Adrenal gland (tissue), 12 donors: Measurements from ENCODE around the gene KRTAP20-4. TPM values are rescaled to one million over a fixed set of nuclear protein-coding genes. Genes with fewer than 3 reads are reported as not detected.

Source experiments
- DNase-seq, 7 donors: peaks; one replicate each; pipeline ENCODE4 v3.0.0-alpha.2; 2019 to 2020
- H3K27ac ChIP-seq, 5 donors: fragments of 200-600 bp; sonication (generic) in 4 of 5; 1 replicate in 3 of 5; 2 replicates in 2 of 5; pipeline versions ENCODE4 v1.5.1 to v1.8.0; 2016 to 2020; ENCODE audit warnings: mild to moderate bottlenecking in 1 of 5
- H3K27me3 ChIP-seq: fragments of 200-600 bp; 2 replicates; pipeline ENCODE4 v1.8.0; 2021
- H3K36me3 ChIP-seq, 2 donors: fragments of 200-600 bp; replicated peaks in 1 of 2; 1 replicate in 1 of 2; 2 replicates in 1 of 2; pipeline versions ENCODE4 v1.5.1 to v1.8.0; 2018 to 2022
- H3K4me1 ChIP-seq, 2 donors: fragments of 200-600 bp; replicated peaks in 1 of 2; 1 replicate in 1 of 2; 2 replicates in 1 of 2; pipeline versions ENCODE4 v1.5.1 to v1.8.0; 2018 to 2021
- H3K4me3 ChIP-seq, 4 donors: fragments of 200-600 bp; sonication (generic) in 3 of 4; one replicate each; pipeline ENCODE4 v1.5.1; 2016 to 2018
- H3K9me3 ChIP-seq, 3 donors: fragments of 200-600 bp; sonication (generic) in 1 of 3; replicated peaks in 1 of 3; 1 replicate in 2 of 3; 2 replicates in 1 of 3; pipeline versions ENCODE4 v1.5.1 to v1.8.0; 2016 to 2021
- POLR2A ChIP-seq, 2 donors: fragments of 450-650 bp; IDR thresholded peaks; one replicate each; pipeline ENCODE4 v1.6.1; 2017; ENCODE audit warnings: antibody characterized with exemption in 2 of 2, mild to moderate bottlenecking in 2 of 2, moderate library complexity in 1 of 2
- WGBS, 4 donors: extraction: QIAGEN DNeasy Blood & Tissue Kit in 2 of 4; methylation state at CpG; one replicate each; pipeline versions ENCODE4 v1.1.5 to v1.1.7; 2013 to 2017; 5-methylcytosine and 5-hydroxymethylcytosine counted together
- intact Hi-C, 2 donors: fragments of 100-400 bp; cut with DNase I; formaldehyde crosslinking; loops; one replicate each; pipeline versions ENCODE4 v1.14.1 to v1.15.0; 2022 to 2023
- polyA plus RNA-seq, 3 donors: library from polyadenylated mRNA; stranded (reverse); fragments of 200-250 nt in 2 of 3; fragments of 350-450 nt in 1 of 3; fragmentation: Illumina TruSeq in 1 of 3; extraction: RNeasy Lipid Tissue Mini Kit (QIAGEN cat#74804) in 1 of 3; gene quantifications; one replicate each; pipeline ENCODE4 v1.2.3, GENCODE V29; 2013 to 2014
- total RNA-seq, 9 donors: library from RNA; depleted of rRNA in 4 of 9; stranded (reverse); fragments of >200 nt in 4 of 9; fragments of 120-200 nt in 1 of 9; fragmentation: NEBNext Ultra II Directional in 1 of 9; extraction: Animal tissue kit (Norgen Biotek cat#: 25700) in 1 of 9; gene quantifications; one replicate each; pipeline versions ENCODE4 v1.1.0 to v1.2.4, GENCODE V29; 2013 to 2023
- TF ChIP-seq, protein P1 (sequence below), 6 experiments: fragments of 450-650 bp in 4 of 6; fragments of 200-600 bp in 2 of 6; sonication (generic) in 1 of 6; IDR thresholded peaks; 1 replicate in 5 of 6; 2 replicates in 1 of 6; pipeline versions ENCODE4 v1.5.1 to v1.8.0; 2016 to 2021; ENCODE audit warnings: antibody characterized with exemption in 6 of 6, mild to moderate bottlenecking in 2 of 6, moderate library complexity in 1 of 6
- donor health status: healthy with polysubstance abuse.
- donor health status: Bipolar disorder and iron deficiency.
- donor health status: DM: yes; HTN: yes; CAD: no.
- donor health status: DM: no; HTN: no; CAD: no.
- donor health status: DM: no; HTN: no; CAD: no.
- donor health status: DM: yes; HTN: yes; CAD: no.

The KRTAP20-4 gene
- total and polyA plus RNA-seq, 12 donors, result not detected

DNA sequence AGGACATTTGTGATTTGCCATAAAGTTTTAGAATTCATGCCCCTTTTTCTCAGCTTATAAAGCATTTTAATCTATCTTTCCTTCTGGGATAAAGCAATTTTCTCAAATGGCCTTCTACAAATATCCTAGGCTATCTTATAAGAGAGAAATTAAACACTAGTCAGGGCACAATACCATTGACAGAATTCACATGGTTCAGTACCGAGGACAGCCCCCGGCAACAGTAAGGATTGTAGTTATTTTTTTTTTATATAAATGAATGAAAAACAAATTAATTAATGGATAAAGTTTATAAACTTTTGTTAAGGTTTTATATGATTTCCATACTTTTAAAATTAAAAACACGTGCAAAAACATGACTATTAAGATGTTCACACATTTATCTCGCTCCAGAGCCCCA lies 7.7 kb downstream of the KRTAP20-4 start:
- TF ChIP-seq POLR2A (IDR thresholded peaks at IDR 0.05), result no peak
- TF ChIP-seq, protein P1, sequence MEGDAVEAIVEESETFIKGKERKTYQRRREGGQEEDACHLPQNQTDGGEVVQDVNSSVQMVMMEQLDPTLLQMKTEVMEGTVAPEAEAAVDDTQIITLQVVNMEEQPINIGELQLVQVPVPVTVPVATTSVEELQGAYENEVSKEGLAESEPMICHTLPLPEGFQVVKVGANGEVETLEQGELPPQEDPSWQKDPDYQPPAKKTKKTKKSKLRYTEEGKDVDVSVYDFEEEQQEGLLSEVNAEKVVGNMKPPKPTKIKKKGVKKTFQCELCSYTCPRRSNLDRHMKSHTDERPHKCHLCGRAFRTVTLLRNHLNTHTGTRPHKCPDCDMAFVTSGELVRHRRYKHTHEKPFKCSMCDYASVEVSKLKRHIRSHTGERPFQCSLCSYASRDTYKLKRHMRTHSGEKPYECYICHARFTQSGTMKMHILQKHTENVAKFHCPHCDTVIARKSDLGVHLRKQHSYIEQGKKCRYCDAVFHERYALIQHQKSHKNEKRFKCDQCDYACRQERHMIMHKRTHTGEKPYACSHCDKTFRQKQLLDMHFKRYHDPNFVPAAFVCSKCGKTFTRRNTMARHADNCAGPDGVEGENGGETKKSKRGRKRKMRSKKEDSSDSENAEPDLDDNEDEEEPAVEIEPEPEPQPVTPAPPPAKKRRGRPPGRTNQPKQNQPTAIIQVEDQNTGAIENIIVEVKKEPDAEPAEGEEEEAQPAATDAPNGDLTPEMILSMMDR (IDR thresholded peaks at IDR 0.05), result no peak
- WGBS, 4 donors, result 68 to 85% (median 75%) methylated on average over 4 of the region's 4 CpGs
- H3K27ac ChIP-seq, result no peak overlapping the region
- H3K27me3 ChIP-seq, result no peaks in the 10 kb centered on the region
- H3K4me1 ChIP-seq, result no peaks in the 10 kb centered on the region
- intact Hi-C loops, result no loop called here
- H3K9me3 ChIP-seq, result no peaks in the 10 kb centered on the region
- no peak for DNase-seq
- no peaks in the 10 kb centered on the region for H3K36me3 ChIP-seq
- H3K4me3 ChIP-seq, result no peak overlapping the region

DNA sequence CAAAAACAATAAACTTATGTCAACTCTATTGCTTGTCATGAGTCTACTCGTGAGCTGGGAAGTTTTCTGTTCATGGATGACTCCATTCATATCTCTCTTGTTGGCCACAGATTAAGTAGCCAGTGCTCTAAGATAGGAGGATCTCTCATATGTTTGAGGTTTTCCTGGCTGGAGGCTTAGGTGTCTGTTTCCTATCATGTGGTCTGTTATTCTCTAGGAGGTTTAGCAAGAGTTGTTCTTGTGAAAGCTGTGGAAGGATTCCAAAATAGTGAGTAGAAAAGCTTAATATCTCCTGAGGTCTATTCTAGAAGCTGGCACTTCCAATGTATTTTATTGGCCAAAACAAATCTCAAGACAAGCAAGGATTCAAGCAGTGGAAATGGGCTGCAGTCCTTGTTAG lies 8.8 kb downstream of the KRTAP20-4 start:
- DNase-seq, result no peak
- no peaks in the 10 kb centered on the region for H3K36me3 ChIP-seq
- TF ChIP-seq POLR2A (IDR thresholded peaks at IDR 0.05), result no peak
- TF ChIP-seq, protein P1 (IDR thresholded peaks at IDR 0.05), result no peak
- 30 to 55% (median 48%) methylated on average over 1 of the region's 1 CpG for WGBS, 4 donors
- intact Hi-C loops, result no loop called here
- no peaks in the 10 kb centered on the region for H3K27me3 ChIP-seq
- no peak overlapping the region for H3K27ac ChIP-seq
- H3K4me3 ChIP-seq, result no peak overlapping the region
- H3K9me3 ChIP-seq, result no peaks in the 10 kb centered on the region
- no peaks in the 10 kb centered on the region for H3K4me1 ChIP-seq

DNA sequence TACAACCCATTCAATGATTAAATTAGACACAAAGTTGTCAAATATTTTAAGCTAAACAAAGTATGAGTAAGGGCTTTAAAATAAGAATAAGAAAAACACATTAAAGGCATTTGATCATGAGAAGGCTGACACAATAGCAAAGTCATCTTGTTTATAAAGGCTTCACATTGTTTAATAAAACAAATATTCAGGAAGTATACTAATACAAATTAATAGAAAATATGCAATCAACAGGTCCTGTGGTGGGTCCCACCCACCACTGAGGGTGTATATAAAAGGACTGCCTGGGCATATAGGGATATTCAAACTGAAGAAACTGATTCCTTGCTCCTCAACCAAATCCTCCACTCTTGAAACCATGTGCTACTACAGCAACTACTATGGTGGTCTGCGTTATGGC lies 14.5 kb downstream of the KRTAP20-4 start, which contains the start of gene KRTAP20-2:
Gene KRTAP20-2 (plus strand): TSS at position 301 of the 400 bp plus-strand sequence. CDS start 58 bp downstream, at position 359.
- TF ChIP-seq POLR2A (IDR thresholded peaks at IDR 0.05), result no peak
- TF ChIP-seq, protein P1 (IDR thresholded peaks at IDR 0.05), result no peak
- no peak for DNase-seq
- no peaks in the 10 kb centered on the region for H3K27me3 ChIP-seq
- H3K4me3 ChIP-seq, result no peak within 1 kb of the TSS
- 75 to 88% (median 83%) methylated on average over 1 of the region's 1 CpG for WGBS, 4 donors
- H3K36me3 ChIP-seq, result no peaks in the 10 kb centered on the region
- no peaks in the 10 kb centered on the region for H3K4me1 ChIP-seq
- intact Hi-C loops, result no loop called here
- no peaks in the 10 kb centered on the region for H3K9me3 ChIP-seq
- no peak within 1 kb of the TSS for H3K27ac ChIP-seq

DNA sequence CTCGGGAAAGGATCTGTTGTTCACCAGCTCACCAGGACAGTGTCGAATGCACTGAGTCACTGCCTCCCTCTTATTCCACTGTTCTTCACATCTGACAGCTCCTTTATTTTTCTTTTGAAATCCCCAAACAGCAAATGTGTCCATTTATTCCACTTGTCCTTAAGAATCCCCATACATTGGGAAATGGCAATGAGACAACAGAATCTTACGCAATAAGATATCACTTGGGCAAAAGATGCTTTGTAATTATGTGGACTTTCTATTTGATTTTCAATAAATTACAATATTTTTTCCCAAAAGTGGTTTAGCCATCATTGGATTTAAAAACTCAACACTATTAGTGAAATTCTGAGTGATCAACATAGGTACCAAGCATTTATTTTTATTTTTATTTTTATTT lies 18.3 kb downstream of the KRTAP20-4 start:
- no peak for DNase-seq
- H3K36me3 ChIP-seq, result no peaks in the 10 kb centered on the region
- no peak overlapping the region for H3K4me3 ChIP-seq
- intact Hi-C loops, result no loop called here
- 70 to 81% (median 79%) methylated on average over 3 of the region's 3 CpGs for WGBS, 4 donors
- H3K27me3 ChIP-seq, result no peaks in the 10 kb centered on the region
- TF ChIP-seq, protein P1 (IDR thresholded peaks at IDR 0.05), result no peak
- no peak for TF ChIP-seq POLR2A (IDR thresholded peaks at IDR 0.05)
- H3K9me3 ChIP-seq, result no peaks in the 10 kb centered on the region
- H3K4me1 ChIP-seq, result no peaks in the 10 kb centered on the region
- H3K27ac ChIP-seq, result no peak overlapping the region
